ENCODE data around the gene CDCP1.

DNA sequence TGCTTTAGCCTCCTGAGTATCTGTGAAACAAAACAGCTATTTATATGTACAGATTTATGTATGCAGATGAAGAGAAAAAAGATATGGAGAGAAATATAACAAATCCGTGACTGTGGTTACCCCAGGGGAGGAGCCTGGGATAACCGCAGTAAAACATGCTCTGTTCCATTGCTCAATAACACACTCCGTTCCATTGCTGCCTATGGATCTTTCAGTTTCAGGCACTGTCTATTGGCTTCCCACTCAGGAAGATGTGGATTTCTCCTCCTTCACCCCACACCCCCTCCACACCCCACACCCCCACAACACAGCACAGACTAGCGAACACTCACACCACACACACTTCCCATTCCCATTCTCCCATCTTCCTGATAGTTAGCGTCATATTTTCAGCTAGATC lies 47.9 kb downstream of the CDCP1 start:
- no peak for TF ChIP-seq POLR2AphosphoS5 (IDR thresholded peaks at IDR 0.05)
- TF ChIP-seq, protein P1, sequence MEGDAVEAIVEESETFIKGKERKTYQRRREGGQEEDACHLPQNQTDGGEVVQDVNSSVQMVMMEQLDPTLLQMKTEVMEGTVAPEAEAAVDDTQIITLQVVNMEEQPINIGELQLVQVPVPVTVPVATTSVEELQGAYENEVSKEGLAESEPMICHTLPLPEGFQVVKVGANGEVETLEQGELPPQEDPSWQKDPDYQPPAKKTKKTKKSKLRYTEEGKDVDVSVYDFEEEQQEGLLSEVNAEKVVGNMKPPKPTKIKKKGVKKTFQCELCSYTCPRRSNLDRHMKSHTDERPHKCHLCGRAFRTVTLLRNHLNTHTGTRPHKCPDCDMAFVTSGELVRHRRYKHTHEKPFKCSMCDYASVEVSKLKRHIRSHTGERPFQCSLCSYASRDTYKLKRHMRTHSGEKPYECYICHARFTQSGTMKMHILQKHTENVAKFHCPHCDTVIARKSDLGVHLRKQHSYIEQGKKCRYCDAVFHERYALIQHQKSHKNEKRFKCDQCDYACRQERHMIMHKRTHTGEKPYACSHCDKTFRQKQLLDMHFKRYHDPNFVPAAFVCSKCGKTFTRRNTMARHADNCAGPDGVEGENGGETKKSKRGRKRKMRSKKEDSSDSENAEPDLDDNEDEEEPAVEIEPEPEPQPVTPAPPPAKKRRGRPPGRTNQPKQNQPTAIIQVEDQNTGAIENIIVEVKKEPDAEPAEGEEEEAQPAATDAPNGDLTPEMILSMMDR (IDR thresholded peaks at IDR 0.05): no peak
- no peak for TF ChIP-seq POLR2A (IDR thresholded peaks at IDR 0.05)

All from stomach (tissue), 4 donors.